Neural cell (in vitro differentiated cells): ENCODE data around the gene SLX4IP. TPM values are rescaled to one million over a fixed set of nuclear protein-coding genes. Genes with fewer than 3 reads are reported as not detected.

Experiments used
- H2AFZ ChIP-seq: fragments of 200-600, 300-800 bp; sonication (generic), shearing (Covaris generic); 2 replicates; pipeline ENCODE4 v1.6.0; 2014; ENCODE audit warnings: low read depth, mild to moderate bottlenecking, antibody characterized with exemption, low read length, moderate library complexity
- H3F3A ChIP-seq: fragments of 200-600 bp; shearing (Covaris generic); 2 replicates; pipeline ENCODE4 v1.6.1; 2016; ENCODE audit warnings: mild to moderate bottlenecking, moderate library complexity, mixed read lengths, antibody characterized with exemption, low read length; ENCODE audit not compliant: insufficient read depth, poor library complexity, severe bottlenecking
- H3K27ac ChIP-seq: fragments of 200-600, 300-800 bp; sonication (generic), shearing (Covaris generic); 2 replicates; pipeline ENCODE4 v1.5.1; 2014; ENCODE audit warnings: mild to moderate bottlenecking, low read length, moderate library complexity
- H3K27me3 ChIP-seq: fragments of 300-800, 200-600 bp; sonication (generic), shearing (Covaris generic); 2 replicates; pipeline ENCODE4 v1.6.0; 2014; ENCODE audit warnings: mild to moderate bottlenecking, low read depth, low read length, moderate library complexity; ENCODE audit not compliant: insufficient read depth
- H3K36me3 ChIP-seq: fragments of 300-800, 200-600 bp; sonication (generic), shearing (Covaris generic); 2 replicates; pipeline ENCODE4 v1.5.1; 2014; ENCODE audit warnings: mild to moderate bottlenecking, antibody characterized with exemption, low read length, moderate library complexity; ENCODE audit not compliant: insufficient read depth
- H3K4me2 ChIP-seq: fragments of 300-800, 200-600 bp; sonication (generic), shearing (Covaris generic); 2 replicates; pipeline ENCODE4 v1.6.0; 2014; ENCODE audit warnings: mild to moderate bottlenecking, low read length
- H3K4me3 ChIP-seq: fragments of 300-800, 200-600 bp; sonication (generic), shearing (Covaris generic); 2 replicates; pipeline ENCODE4 v1.5.1; 2014; ENCODE audit warnings: mild to moderate bottlenecking, low read length, moderate library complexity
- H3K79me2 ChIP-seq: fragments of 200-600 bp; shearing (Covaris generic); replicated peaks from 2 replicates; pipeline ENCODE4 v1.6.0; 2014; ENCODE audit warnings: mild to moderate bottlenecking, low read length, moderate library complexity; ENCODE audit not compliant: insufficient read depth
- H3K9ac ChIP-seq: fragments of 300-800, 200-600 bp; sonication (generic), shearing (Covaris generic); 2 replicates; pipeline ENCODE4 v1.6.1; 2016; ENCODE audit warnings: mild to moderate bottlenecking, low read length, mixed read lengths
- H3K9me2 ChIP-seq: fragments of 200-600 bp; shearing (Covaris generic); 2 replicates; pipeline ENCODE4 v1.6.1; 2016; ENCODE audit warnings: mild to moderate bottlenecking, low read length, mixed read lengths; ENCODE audit not compliant: insufficient read depth
- H3K9me3 ChIP-seq: fragments of 200-600, 300-800 bp; sonication (generic), shearing (Covaris generic); 2 replicates; pipeline ENCODE4 v1.6.1; 2016; ENCODE audit warnings: mild to moderate bottlenecking, mixed run types, low read length, moderate library complexity, mixed read lengths
- H4K20me1 ChIP-seq: fragments of 200-600 bp; shearing (Covaris generic); 2 replicates; pipeline ENCODE4 v1.6.1; 2016; ENCODE audit warnings: mild to moderate bottlenecking, mixed run types; ENCODE audit not compliant: insufficient read depth
- EP300 ChIP-seq: fragments of 450-650 bp; conservative IDR thresholded peaks from 2 replicates; pipeline ENCODE4 v1.6.1; 2014; ENCODE audit warnings: antibody characterized with exemption, mild to moderate bottlenecking, moderate library complexity; ENCODE audit not compliant: poor library complexity, severe bottlenecking
- EZH2 ChIP-seq: fragments of 200-600, 300-800 bp; shearing (Covaris generic), sonication (generic); IDR thresholded peaks from 2 replicates; pipeline ENCODE4 v1.6.1; 2014; ENCODE audit warnings: antibody characterized with exemption, low read length, borderline replicate concordance, mild to moderate bottlenecking; ENCODE audit not compliant: insufficient read depth, poor library complexity, severe bottlenecking
- MXI1 ChIP-seq: fragments of 450-650 bp; conservative IDR thresholded peaks from 2 replicates; pipeline ENCODE4 v1.6.1; 2014; ENCODE audit warnings: antibody characterized with exemption, mild to moderate bottlenecking; ENCODE audit not compliant: poor library complexity, severe bottlenecking
- POLR2AphosphoS5 ChIP-seq: IDR thresholded peaks from 2 replicates; pipeline ENCODE4 v1.6.1; 2012
- RAD21 ChIP-seq: fragments of 450-650 bp; conservative IDR thresholded peaks from 2 replicates; pipeline ENCODE4 v1.6.1; 2014; ENCODE audit warnings: antibody characterized with exemption, mild to moderate bottlenecking, moderate library complexity
- SMC3 ChIP-seq: fragments of 450-650 bp; conservative IDR thresholded peaks from 2 replicates; pipeline ENCODE4 v1.6.1; 2014; ENCODE audit warnings: antibody characterized with exemption, mild to moderate bottlenecking, moderate library complexity; ENCODE audit not compliant: poor library complexity
- TAF1 ChIP-seq: IDR thresholded peaks from 2 replicates; pipeline ENCODE4 v1.6.1; 2012; ENCODE audit warnings: low read depth
- polyA plus RNA-seq: library from polyadenylated mRNA; depleted of rRNA; stranded (reverse); fragments of >200 nt; gene quantifications from 2 replicates; pipeline ENCODE4 v1.2.3, GENCODE V29; 2014
- TF ChIP-seq, protein P1 (sequence below): IDR thresholded peaks from 2 replicates; pipeline ENCODE4 v1.6.1; 2012; ENCODE audit warnings: borderline replicate concordance
- TF ChIP-seq, protein P2 (sequence below): fragments of 450-650 bp; IDR thresholded peaks from 2 replicates; pipeline ENCODE4 v1.5.1; 2014; ENCODE audit warnings: antibody characterized with exemption, mild to moderate bottlenecking, moderate library complexity; ENCODE audit not compliant: poor library complexity, severe bottlenecking

Gene SLX4IP
- polyA plus RNA-seq, 1 donor from 2014 or later, result 6.4 TPM

DNA sequence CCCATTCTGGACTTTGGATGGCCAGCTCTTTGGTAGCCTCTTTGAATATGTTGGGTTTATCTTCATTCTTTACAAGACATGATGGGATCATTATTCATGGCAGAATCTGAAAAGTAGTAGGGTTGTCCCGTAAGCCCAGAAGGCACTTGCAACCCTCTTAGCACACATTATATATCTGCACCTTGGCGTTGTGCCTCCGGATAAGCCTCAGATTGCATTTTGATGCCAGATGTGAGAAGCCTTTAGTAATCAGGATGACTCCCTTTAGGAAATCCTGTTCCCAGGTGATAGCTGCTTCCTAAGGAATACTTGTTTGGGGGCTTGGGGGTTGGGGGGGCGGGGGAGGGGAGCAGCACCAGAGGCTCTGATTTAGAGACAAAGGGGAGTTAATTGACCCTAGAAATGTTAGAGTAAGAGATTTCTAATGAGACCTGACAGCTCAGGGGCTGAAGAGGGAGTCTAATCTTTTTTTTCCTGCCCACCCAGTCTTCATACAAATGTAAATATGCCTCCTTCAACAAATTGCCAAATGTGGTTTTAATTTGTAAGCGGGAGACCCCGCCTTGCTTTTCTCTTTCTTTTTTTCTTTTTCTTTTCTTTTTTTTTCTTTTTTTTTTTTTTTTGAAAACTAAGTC, 183.6 kb downstream of the SLX4IP start:
- no peaks in the 10 kb centered on the region for H3F3A ChIP-seq
- no peaks in the 10 kb centered on the region for H3K27me3 ChIP-seq
- no peak overlapping the region for H3K4me3 ChIP-seq
- H2AFZ ChIP-seq, result no peak overlapping the region
- TF ChIP-seq MXI1 (no peak), EP300 (no peak), SMC3 (no peak), TAF1 (no peak), POLR2AphosphoS5 (no peak), RAD21 (no peak), EZH2 (no peak)
- TF ChIP-seq, protein P1, sequence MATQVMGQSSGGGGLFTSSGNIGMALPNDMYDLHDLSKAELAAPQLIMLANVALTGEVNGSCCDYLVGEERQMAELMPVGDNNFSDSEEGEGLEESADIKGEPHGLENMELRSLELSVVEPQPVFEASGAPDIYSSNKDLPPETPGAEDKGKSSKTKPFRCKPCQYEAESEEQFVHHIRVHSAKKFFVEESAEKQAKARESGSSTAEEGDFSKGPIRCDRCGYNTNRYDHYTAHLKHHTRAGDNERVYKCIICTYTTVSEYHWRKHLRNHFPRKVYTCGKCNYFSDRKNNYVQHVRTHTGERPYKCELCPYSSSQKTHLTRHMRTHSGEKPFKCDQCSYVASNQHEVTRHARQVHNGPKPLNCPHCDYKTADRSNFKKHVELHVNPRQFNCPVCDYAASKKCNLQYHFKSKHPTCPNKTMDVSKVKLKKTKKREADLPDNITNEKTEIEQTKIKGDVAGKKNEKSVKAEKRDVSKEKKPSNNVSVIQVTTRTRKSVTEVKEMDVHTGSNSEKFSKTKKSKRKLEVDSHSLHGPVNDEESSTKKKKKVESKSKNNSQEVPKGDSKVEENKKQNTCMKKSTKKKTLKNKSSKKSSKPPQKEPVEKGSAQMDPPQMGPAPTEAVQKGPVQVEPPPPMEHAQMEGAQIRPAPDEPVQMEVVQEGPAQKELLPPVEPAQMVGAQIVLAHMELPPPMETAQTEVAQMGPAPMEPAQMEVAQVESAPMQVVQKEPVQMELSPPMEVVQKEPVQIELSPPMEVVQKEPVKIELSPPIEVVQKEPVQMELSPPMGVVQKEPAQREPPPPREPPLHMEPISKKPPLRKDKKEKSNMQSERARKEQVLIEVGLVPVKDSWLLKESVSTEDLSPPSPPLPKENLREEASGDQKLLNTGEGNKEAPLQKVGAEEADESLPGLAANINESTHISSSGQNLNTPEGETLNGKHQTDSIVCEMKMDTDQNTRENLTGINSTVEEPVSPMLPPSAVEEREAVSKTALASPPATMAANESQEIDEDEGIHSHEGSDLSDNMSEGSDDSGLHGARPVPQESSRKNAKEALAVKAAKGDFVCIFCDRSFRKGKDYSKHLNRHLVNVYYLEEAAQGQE, result no peak
- TF ChIP-seq, protein P2, sequence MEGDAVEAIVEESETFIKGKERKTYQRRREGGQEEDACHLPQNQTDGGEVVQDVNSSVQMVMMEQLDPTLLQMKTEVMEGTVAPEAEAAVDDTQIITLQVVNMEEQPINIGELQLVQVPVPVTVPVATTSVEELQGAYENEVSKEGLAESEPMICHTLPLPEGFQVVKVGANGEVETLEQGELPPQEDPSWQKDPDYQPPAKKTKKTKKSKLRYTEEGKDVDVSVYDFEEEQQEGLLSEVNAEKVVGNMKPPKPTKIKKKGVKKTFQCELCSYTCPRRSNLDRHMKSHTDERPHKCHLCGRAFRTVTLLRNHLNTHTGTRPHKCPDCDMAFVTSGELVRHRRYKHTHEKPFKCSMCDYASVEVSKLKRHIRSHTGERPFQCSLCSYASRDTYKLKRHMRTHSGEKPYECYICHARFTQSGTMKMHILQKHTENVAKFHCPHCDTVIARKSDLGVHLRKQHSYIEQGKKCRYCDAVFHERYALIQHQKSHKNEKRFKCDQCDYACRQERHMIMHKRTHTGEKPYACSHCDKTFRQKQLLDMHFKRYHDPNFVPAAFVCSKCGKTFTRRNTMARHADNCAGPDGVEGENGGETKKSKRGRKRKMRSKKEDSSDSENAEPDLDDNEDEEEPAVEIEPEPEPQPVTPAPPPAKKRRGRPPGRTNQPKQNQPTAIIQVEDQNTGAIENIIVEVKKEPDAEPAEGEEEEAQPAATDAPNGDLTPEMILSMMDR, result no peak
- no peaks in the 10 kb centered on the region for H4K20me1 ChIP-seq
- H3K9me3 ChIP-seq, result no peaks in the 10 kb centered on the region
- no peaks in the 10 kb centered on the region for H3K36me3 ChIP-seq
- H3K79me2 ChIP-seq, result no peaks in the 10 kb centered on the region
- H3K9me2 ChIP-seq, result no peaks in the 10 kb centered on the region
- no peak overlapping the region for H3K9ac ChIP-seq
- H3K4me2 ChIP-seq, result no peak overlapping the region
- H3K27ac ChIP-seq, result no peak overlapping the region

DNA sequence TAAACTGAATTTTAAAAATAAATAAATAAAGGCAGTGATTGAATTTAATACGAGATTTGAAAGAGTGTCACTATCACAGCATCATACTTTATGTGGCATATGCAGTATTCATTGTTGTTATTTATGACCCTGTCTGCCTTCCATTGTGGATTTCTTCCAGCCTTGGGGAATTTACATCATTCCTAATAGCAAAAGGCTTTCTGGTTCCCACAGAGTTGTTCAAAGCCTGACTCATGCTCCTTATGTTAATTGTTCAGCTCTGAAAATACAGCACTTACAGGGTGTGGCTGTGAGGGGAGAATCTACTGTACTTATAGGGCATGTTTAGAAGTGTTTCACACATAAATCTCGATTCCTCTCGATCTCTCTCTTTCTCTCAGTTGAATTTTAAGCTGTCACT, 184.3 kb downstream of the SLX4IP start:
- no peak overlapping the region for H3K27ac ChIP-seq
- H3K4me3 ChIP-seq, result no peak overlapping the region
- no peak overlapping the region for H3K9ac ChIP-seq
- TF ChIP-seq, protein P1, result peak; percentile 48
- TF ChIP-seq SMC3 (no peak), EZH2 (no peak)
- H4K20me1 ChIP-seq, result no peaks in the 10 kb centered on the region
- H3K9me3 ChIP-seq, result no peaks in the 10 kb centered on the region
- no peaks in the 10 kb centered on the region for H3K79me2 ChIP-seq
- no peaks in the 10 kb centered on the region for H3K36me3 ChIP-seq
- H3K9me2 ChIP-seq, result no peaks in the 10 kb centered on the region
- no peak overlapping the region for H2AFZ ChIP-seq
- no peak overlapping the region for H3K4me2 ChIP-seq
- H3K27me3 ChIP-seq, result no peaks in the 10 kb centered on the region
- H3F3A ChIP-seq, result no peaks in the 10 kb centered on the region
